GM19438 (cell line): ENCODE data around the gene CYP27B1.
A peak's percentile ranks its signal among the peaks of the same experiment; 100 is the strongest.

Experiments
- ATAC-seq: cut with Tn5 transposase; IDR thresholded peaks from one replicate; pipeline ENCODE4 v1.9.1; 2021; ENCODE audit warnings: low read depth; ENCODE audit not compliant: unreplicated experiment

The CYP27B1 gene

GRCh38 chr12:57752668-57753000, 14.2 kb downstream of the CYP27B1 start:
- no peak for ATAC-seq

GRCh38 chr12:57751788-57752667, 14.8 kb downstream of the CYP27B1 start, which contains the start of gene CDK4:
CDK4 (minus strand) TSS chr12:57752310; CDS start chr12:57751717, 593 bp downstream.
- peak; percentile 68 for ATAC-seq

GRCh38 chr12:57751432-57751787, 15.5 kb downstream of the CYP27B1 start:
- no peak for ATAC-seq

DNA sequence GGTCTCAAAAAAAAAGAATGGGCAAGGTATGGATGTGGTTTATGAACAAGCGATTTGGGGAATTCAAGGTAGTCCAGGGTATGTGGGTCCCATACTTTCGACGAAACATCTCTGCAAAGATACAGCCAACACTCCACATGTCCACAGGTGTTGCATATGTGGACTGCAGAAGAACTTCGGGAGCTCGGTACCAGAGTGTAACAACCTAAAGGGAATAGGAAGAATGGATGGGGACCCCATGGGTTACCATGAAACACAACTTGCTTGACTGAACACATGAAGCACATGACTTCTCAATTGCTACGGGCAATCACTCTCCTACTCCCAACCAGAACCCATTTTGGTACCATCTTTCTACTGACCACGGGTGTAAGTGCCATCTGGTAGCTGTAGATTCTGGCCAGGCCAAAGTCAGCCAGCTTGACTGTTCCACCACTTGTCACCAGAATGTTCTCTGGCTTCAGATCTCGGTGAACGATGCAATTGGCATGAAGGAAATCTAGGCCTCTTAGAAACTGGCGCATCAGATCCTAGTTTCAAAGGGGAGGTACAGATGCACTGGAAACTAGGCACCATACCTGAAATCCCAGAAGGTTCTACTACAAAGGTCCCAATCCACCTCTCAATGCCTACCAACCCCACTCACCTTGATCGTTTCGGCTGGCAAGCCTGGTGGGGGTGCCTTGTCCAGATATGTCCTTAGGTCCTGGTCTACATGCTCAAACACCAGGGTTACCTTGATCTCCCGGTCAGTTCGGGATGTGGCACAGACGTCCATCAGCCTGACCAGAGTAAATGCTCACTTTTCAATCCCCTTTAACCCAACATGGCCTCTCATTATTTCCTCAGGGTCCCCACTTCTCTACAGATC, 16.1 kb downstream of the CYP27B1 start:
- ATAC-seq = no peak

GRCh38 chr12:57749061-57749460, 17.8 kb downstream of the CYP27B1 start:
- no peak for ATAC-seq

DNA sequence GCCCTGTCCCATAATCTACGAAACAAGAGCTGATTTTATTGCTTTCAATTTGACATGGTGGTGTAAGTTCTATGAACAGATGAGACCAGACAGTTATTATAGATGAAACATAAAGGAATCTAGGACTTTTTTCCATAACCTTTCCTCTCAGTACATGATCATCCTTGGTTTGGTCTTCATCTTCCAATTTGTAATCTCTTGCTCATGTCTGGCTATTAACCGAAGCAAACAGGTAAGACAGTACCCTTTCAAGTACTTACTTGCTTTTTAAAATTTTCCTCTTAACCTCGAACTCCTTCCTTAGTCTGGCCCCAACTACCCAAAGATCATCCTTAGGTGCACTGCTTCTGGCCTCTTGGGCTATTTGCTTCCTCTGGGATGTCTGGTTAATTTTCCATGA, 20.9 kb downstream of the CYP27B1 start:
- no peak for ATAC-seq

- ATAC-seq = no peak
Observed at GRCh38 chr12:57745485-57745881, 21.4 kb downstream of the CYP27B1 start.

GRCh38 chr12:57744777-57745484, 21.9 kb downstream of the CYP27B1 start, which contains the start of gene TSPAN31:
TSPAN31 (plus strand) TSS chr12:57745039; CDS start chr12:57745155, 116 bp downstream.
- peak; percentile 85 for ATAC-seq

GRCh38 chr12:57744194-57744776, 22.6 kb downstream of the CYP27B1 start:
- peak; percentile 32 for ATAC-seq

GRCh38 chr12:57743769-57744168, 23.1 kb downstream of the CYP27B1 start:
- no peak for ATAC-seq

DNA sequence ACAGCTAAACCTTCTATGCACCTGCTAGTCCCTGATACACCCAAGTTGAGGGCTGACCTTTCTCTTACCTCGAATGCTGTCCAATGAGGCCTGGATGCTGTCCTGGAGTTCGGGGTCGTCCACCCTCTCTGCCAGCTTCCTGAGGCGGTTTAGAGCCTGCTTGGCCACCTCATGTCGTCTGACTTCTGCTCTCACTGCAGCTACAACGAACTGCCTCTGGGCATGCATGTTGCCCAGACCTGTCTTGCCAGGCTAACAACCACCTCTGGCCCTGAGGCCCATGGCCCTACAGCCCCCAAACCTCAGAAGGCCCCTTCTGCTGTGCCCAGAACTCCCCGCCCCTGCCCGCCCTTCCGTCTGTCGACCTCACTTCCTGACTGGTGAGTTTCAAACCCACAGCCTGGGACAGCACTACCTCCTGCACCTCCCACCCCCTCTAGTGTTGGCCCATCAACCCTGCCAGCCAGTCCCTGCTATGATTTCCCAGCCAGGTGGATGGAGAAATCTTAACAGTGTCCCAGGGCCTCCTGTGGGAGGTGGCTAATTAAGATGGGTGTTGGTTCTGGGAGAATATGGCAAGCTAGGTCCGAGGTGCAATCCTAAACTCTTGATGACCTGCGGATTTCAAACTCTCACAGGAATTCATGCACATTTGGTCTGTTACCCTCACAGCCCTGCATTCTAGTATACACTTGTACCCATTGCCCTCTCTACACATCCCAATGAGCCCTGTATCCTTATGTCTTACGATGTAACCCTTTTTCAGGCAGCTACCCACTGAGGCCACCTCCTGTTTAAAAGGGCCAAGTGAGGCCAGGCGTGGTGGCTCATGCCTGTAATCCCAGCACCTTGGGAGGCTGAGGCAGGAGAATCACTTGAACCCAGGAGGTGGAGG, 24.8 kb downstream of the CYP27B1 start:
- peak; percentile 45 for ATAC-seq

DNA sequence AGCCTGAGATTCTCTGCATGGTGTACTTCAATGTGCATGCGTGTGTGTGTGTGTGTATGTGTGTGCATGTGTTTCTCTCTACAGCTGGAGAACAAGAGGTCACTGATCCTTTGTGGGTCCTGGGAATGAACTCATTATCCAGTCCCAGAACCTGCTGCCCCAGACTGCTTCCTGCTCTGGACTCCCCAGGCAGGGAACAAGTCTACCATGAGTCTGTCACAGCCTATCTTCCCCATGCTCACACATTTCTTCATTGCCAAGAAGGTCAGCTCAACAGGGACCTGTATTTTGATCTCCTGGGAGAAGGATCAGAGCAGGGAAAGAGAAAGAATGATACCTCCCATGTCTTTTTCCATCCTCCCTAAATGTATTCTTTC, 25.5 kb downstream of the CYP27B1 start:
- ATAC-seq = no peak

DNA sequence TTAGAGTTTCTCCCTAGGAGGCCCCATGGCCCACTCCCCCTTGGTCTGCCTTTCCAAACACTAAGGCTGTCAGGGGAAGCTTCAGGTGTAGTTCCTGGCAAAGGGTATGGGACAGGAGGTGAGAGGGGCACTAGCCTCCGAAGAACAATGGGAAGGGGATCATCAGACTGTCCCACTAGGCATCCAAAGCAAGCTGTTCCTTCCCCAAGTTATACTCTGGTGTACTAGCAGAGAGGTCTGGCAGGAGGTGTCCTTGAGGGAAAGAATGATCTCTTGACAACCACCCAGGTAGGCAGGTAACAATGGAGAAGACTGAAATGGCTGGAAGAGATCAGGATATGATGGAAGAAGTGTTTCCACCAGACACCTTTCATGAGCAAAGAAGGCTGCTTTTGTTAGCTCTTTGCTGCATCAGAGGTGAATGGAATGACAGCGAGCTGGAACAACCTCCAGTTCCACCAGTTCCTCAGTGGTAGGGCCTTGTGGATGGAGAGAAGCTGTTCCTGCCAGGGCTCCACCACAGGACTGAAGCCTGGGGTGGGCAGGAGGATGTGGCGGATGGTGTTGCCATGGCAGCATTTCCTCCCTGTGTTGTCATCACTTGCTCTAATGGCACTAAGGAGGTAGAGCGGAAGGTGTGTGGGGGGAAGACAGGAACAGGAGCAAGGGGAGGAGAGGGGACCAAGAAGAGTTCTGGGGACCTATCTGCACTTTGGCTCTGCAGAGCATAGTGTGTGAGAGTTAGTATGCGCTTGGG, 26.0 kb downstream of the CYP27B1 start:
- ATAC-seq = peak; percentile 42

- no peak for ATAC-seq
Observed at GRCh38 chr12:57739914-57740538, 26.9 kb downstream of the CYP27B1 start.

- no peak for ATAC-seq
Observed at GRCh38 chr12:57739387-57739786, 27.5 kb downstream of the CYP27B1 start.

DNA sequence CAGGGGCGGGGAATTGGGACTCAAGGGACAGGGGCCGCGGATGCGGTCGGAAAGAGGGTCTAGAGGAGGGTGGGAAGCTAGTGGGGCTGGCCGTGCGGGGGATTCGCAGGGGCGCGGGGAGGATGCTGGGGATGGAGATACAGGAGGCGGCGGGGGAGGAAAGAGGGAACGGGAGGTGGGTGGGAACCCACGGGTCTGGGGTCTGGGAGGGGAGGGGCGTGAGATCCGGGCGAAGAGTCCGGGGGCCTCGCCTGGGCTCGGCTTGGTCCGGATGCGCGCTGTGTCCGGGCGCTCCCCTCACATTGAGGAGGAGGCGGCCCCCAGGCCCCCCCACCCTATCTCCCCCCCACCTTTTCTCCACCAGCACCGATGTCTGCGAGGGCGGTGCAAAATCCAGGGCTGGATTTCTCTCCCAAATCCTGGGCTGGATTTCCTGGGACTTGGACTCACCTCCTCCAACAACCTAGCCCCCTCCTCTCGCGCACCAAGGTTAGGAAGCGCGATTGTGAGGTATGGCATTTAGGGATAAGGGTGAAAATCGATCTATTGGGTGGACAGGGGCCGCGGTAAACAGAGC, 28.1 kb downstream of the CYP27B1 start, which contains the start of gene AGAP2:
Gene AGAP2 (minus strand): TSS at position 82 of the 577 bp plus-strand sequence. CDS start 496 bp downstream, outside the sequence.
- no peak for ATAC-seq

DNA sequence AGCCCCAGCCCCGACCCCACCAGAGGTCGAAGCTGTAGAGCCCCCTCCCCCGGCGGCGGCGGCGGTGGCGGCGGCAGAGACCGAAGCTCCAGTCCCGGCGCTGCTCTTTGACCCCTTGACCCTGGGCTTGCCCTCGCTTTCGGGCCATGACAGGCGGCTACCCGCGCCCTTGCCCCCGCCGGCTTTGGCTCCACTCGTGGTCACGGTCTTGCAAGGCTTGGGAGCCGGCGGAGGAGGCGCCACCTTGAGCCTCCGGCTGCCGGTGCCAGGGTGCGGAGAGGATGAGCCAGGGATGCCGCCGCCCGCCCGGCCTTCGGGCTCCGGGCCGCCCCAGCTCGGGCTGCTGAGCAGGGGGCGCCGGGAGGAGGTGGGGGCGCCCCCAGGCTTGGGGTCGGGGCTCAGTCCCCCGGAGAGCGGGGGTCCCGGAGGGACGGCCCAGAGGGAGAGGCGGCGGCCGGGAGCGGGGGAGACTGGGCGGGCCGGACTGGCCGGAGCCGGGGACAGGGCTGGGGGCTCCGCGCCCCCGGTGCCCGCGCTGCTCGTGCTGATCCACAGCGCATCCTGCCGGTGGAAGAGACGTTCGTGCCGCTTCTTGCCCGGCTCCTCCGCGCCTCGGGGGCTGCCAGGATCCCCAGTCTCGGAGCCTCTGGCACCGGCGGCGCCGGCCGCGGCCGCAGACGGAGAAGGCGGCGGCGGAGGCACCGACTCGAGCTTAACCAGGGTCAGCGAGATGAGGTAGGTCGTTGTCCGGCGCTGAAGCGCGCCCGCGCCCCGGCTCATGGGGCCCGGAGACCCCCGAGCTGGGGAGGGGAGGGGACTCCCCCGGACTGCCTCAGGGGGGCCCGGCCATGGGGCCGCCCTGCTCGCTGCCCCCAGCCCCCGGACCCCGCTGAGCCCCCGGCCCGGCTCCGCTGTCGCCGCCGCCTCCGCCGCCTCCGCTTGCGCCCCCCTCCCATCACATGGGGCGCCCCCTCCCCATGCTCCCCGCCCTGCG, 29.1 kb downstream of the CYP27B1 start:
- ATAC-seq = no peak
